Measurements from ENCODE around the gene SLC4A5.

Gene SLC4A5

DNA sequence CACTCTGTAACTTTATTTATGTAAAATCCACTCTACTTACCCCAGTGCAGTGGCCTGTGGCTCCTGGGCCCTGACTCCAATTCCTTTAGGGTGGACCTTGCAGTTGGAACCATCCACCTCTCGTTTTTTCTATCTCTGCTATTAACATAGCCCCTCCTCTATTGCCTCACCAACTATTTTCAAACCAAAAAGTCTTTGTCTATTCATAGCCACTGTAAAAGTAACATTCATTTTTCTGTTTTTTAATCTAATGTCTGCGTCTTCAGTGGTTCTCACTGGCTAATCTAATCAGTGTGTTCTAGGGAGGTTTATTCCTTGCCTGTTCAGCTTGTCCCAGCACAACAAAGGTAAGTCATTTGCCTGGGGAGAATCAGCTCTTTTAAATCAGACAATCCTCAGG lies at the start of gene SLC4A5:
Gene SLC4A5 (minus strand): TSS at position 101 of the 400 bp plus-strand sequence. CDS start 28,393 bp downstream, outside the sequence.
- no peak for FAIRE-seq

DNA sequence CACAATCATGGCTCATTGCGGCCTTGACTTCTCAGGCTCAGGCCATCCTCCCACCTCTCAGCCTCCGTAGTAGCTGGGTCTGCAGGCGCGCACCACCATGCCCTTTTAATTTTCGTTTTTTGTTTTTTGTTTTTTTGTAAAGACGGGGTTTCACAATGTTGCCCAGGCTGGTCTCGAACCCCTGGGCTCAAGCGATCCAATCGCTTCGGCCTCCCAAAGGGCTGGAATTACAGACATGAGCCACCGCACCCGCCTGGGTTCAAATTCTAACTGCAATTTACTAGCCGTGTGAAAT lies 49.2 kb upstream of the SLC4A5 start:
- no peak for FAIRE-seq

GRCh38 chr2:74391580-74392448 lies 48.6 kb upstream of the SLC4A5 start:
- peak; percentile 86 for FAIRE-seq

DNA sequence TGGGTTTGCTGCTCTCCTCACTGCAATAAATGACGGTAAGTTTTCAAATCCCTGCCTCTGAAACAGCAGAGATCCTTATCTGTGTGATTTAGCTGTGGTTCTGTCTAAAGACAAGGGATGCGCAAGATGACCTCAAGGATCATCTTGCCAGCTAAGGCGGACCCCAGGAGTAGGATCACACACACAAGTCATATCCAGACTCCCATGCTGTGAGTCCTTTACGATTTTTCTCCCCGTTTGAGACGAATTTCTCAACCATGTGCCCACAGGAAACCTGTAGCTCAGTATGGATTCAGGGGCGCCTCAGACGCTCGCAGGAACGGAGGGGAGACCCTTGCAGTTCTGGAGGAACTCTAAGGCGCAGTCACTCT lies 48.0 kb upstream of the SLC4A5 start:
- no peak for FAIRE-seq

- FAIRE-seq = no peak
Measured at GRCh38 chr2:74390606-74391005, 47.4 kb upstream of the SLC4A5 start.

- FAIRE-seq = no peak
Measured at GRCh38 chr2:74387346-74387745, 44.1 kb upstream of the SLC4A5 start.

DNA sequence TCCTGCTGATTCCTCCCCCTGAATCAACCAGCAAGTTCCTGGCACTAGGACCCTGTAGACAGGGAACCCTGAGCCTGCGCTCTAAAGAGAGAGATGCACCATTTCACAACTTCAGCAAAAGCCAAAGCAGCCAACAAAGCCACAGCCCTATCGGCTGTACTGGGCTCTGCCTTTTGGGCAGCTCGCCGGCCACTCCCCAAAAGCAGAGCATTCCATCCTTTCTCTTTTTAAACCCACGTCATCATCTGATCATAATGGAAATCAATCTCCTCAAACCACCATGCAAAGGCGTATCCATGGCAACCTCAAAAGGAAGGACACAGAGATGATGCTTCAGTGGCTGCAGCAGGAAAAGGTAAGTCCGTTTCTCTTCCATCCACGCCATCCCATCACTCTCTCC lies 42.2 kb upstream of the SLC4A5 start:
- no peak for FAIRE-seq

DNA sequence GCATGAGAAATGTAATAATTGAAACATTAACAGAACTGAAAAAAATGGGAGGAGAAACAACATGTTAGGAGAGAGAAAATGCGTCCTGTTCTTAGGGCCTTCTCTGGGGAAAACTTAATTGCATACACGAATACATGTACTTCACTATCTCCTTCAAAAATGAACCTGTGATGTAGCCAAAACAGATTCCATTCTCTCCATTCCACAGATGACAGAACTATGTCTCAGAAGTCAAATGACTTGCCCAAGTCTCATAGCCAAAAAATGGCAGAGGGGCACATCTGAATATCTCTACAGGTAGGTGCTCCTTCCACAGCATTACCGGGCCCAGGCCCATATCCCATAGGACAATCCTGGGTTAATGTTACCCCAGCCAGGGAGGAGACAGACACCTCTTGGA lies 40.8 kb upstream of the SLC4A5 start:
- FAIRE-seq = no peak

DNA sequence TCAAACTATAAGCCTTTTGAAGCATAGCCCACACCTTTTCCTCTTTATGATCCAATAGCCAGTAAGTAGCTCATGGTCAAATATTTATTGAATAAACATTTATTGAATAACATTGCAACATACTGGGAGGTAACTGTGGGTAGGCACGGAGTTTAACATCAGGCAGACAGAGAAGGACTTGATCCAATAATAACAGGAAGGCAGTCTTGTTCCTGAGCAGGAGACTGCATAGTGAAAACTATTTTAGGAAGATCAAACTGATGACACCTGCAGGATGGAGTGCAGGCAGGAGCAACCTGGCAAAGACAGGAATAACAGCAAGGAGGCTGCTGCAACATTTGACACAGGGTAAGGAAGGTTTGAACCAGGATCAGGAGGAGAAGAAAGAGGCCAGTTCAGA lies 40.0 kb upstream of the SLC4A5 start:
- FAIRE-seq = no peak

DNA sequence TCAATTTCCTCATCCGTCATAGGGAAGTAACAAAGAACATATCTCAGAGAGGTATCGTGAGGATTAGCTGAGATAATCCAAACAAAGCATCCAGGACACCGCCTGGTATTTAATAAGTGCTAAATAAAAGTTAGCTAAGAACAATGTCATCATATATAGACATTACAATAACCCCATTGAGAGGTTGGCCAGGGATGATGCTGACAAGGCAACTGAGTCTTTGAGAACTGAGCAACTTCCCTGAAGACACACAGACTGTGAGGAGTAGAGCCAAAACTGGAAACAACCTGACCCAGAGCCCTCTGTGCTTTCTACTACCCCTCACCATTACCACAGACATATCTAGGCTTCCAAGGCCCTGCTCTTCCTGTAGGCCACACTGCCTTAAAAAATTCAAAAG lies 38.5 kb upstream of the SLC4A5 start:
- no peak for FAIRE-seq

DNA sequence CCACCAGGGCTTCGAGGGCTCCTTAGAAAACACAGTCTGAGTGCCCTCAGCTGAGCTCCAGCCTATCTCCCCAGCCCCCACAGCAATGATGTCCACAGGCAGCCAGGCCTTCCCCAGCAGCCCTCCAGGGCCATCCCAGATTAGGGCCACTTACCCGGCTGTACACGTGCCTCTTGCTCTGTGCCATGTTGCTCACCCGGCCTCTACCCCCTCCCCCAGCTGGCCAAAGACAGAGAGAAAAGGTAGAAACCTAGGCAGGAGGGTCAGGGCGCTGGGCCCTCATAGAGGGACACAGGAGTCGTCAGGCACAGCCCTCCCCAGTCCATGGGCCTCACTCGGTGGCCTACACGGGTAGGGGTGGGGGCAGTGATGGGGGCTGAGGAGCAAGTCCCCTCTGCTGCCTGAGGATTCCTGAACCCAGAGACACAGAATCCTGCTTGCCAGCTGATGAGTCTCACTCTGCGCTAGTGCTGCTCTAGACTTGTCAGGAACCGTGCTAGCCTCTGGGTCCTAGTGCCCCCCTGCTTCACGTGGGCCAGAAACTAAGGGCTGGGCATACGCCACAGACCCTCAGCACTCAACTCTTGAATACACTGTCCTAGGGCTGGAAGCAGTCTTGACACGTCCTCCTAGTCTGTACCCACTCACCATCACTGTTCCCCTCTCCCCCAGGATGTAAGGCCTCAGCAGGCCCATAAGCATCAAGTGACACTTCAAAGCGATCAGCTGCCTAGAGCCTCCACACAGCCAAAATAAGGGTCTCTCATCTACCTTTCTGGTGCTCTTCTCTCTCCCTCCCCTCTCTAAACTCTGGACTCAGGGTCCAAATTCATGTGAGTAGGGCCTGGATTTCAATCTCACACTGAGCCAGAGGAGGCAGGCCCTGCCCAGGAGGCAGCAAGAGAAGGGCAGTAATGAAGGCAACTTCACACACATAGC lies 36.9 kb upstream of the SLC4A5 start, which contains the start of gene DCTN1:
Gene DCTN1 (minus strand): TSS at position 461 of the 939 bp plus-strand sequence. CDS start 274 bp downstream, at position 187.
- no peak for FAIRE-seq

DNA sequence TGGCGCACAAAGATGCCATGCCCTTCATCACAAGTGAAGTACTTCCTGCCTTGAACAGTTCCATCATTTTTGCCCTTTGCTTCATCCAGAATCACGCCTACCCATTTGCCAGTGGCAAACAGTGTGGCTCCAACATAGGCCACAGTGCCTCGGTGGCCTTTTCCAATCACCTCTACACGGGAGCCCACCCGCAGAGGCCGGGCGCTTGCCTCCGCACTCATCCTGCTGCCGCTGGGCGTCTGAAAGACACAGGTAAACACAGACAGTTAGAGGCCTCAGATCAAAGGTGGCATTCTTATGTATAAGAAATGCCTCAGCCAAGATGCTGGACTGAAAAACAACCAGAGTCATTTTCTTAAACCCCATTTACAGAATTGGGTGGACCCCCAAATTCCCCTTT lies 34.8 kb upstream of the SLC4A5 start:
- no peak for FAIRE-seq

DNA sequence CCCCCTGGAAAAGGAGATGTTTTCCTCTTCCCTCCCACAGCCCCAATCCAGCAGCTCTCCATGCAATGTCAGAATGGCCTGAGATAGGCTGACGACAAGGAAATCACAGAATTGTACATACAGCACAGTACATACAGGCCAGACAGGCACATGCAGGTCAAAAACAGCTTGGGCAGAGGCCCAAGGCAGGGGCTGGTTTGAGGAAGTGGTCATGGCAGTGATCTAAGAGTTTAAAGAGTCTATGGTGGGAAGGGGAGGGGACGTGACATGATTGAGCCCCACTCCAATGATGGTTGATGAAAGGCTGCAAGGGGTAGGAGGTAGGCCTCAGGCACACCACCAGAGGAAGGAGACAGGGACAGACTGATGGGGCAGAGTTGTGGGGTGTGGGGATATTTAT lies 32.6 kb upstream of the SLC4A5 start:
- FAIRE-seq = no peak

- FAIRE-seq = no peak
Measured at GRCh38 chr2:74374509-74375205, 31.4 kb upstream of the SLC4A5 start.

- FAIRE-seq = no peak
Measured at GRCh38 chr2:74373985-74374384, 30.8 kb upstream of the SLC4A5 start.

GRCh38 chr2:74373221-74373676 lies 30.0 kb upstream of the SLC4A5 start:
- no peak for FAIRE-seq

DNA sequence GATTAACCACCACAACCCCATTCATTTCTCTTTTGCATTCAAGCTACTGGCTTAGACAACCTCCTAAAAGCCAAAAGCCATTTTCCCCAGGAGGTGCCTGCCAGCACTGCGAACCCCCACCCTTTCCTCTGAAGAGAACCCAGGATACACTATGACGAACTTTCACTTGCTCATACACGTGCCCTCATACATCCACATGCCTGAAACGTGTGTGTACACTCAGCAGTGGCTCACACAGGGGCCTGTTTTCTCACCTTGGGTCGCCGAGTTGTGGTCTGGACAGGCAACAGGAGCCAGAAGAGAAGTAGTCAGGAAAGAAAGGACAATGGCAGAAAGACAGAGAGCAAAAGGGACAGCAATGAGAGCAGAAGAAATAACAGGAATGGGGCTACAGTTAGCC lies 29.5 kb upstream of the SLC4A5 start:
- FAIRE-seq = no peak

GRCh38 chr2:74371421-74371820 lies 28.2 kb upstream of the SLC4A5 start:
- FAIRE-seq = no peak

DNA sequence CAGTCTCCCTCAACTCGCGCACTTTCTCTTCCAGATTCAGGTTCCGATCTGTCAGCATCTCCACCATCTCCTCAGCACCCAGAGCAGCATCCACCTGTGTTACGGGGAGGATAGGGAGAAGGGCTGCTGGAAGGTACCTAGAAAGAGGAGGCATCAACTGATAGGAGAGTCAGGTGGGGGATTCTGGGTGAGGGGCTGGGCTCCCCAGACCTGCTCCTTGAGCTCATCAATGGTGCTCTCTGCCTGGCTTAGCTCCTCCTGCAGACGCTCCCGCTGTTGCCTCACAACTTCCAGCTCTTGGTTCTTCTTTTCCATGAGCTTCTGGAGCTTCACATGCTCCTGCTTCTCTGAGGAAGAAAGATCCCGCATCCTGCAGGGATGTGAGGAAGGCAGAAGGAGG lies 26.8 kb upstream of the SLC4A5 start:
- FAIRE-seq = no peak

- no peak for FAIRE-seq
Measured at GRCh38 chr2:74368499-74368898, 25.3 kb upstream of the SLC4A5 start.

DNA sequence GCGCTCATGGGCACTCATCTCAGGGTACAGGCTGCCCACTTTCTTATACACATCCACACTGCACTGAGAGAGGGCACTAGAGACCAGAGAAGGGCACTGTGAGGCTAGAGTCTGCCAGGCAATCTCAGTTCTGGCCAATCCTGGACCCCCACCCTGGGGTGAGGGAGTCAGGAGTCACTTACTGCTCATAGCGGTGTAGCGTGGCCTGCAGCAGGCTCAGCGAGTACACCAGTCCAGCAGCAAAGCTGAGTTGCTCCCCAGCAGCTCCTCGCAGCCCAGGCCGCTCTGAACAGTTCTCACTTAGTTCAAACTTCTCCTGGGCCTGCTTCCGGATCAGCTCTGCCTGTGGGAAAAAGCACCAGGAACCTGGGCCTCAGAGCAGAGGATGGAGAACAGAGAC lies 24.6 kb upstream of the SLC4A5 start:
- no peak for FAIRE-seq

DNA sequence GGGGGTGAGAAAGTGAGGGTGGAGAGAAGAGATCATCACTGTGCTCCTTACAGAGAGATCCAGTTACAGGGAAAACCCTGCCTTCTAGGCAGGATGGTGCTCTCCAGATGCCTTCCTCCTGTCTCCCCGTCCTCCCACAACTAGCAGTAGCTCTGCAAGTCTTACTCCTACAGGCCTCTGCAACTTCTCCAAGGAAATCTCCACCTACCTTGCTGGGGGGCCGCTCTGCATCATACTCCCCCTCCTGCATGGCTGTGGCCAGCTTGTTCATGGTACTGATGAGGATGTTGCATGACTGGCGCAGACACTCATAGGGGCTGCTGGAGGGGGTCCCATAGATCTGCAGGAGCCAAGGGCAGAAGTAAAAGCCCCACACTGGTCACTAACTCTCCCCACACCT lies 22.8 kb upstream of the SLC4A5 start:
- no peak for FAIRE-seq
